RPMI8226 (cell line): ENCODE results near the gene SOX12.
A peak's percentile ranks its signal among the peaks of the same experiment; 100 is the strongest.

Experiments
- DNase-seq: peaks from one replicate; pipeline ENCODE4 v3.0.0-alpha.2; 2015

SOX12 gene

GRCh38 chr20:301886-302848, 23.2 kb upstream of the SOX12 start:
- no peak for DNase-seq

- DNase-seq, result no peak
Measured at GRCh38 chr20:305745-306144, 19.6 kb upstream of the SOX12 start.

- DNase-seq, result no peak
Measured at GRCh38 chr20:308427-309038, 16.8 kb upstream of the SOX12 start.

- DNase-seq, result no peak
Measured at GRCh38 chr20:309306-309840, 16.0 kb upstream of the SOX12 start.

- peak; percentile 28 for DNase-seq
Measured at GRCh38 chr20:309841-310644, 15.3 kb upstream of the SOX12 start.

GRCh38 chr20:310645-311044, 14.7 kb upstream of the SOX12 start:
- no peak for DNase-seq

- no peak for DNase-seq
Measured at GRCh38 chr20:311609-312008, 13.7 kb upstream of the SOX12 start.

GRCh38 chr20:312067-312466, 13.3 kb upstream of the SOX12 start:
- no peak for DNase-seq

- DNase-seq, result no peak
Measured at GRCh38 chr20:312866-313265, 12.5 kb upstream of the SOX12 start.

GRCh38 chr20:313402-313801, 11.9 kb upstream of the SOX12 start:
- no peak for DNase-seq

- DNase-seq, result no peak
Measured at GRCh38 chr20:313948-314347, 11.4 kb upstream of the SOX12 start.

GRCh38 chr20:316316-317068, 8.9 kb upstream of the SOX12 start:
- DNase-seq, result no peak

- DNase-seq, result peak; percentile 97
Measured at GRCh38 chr20:324177-325044, 941 bp upstream of the SOX12 start.

- peak; percentile 76 for DNase-seq
Measured at GRCh38 chr20:325889-326644, 715 bp downstream of the SOX12 start.

GRCh38 chr20:326645-327185, 1.4 kb downstream of the SOX12 start:
- peak; percentile 51 for DNase-seq

GRCh38 chr20:327186-328026, 2.1 kb downstream of the SOX12 start:
- peak; percentile 83 for DNase-seq

GRCh38 chr20:328027-328974, 2.9 kb downstream of the SOX12 start:
- DNase-seq, result no peak
